GM19240 (cell line): Measurements from ENCODE around the gene TMPRSS3.
"Not testable (repeated sequence)": the region's sequence is repeated elsewhere in the genome, so short reads cannot be mapped to it uniquely, and the experiment has no call there.

Experiments used
- DNase-seq: peaks from one replicate; pipeline ENCODE4 v3.0.0; 2011; ENCODE audit warnings: low spot score; ENCODE audit not compliant: insufficient read length

Gene TMPRSS3

DNA sequence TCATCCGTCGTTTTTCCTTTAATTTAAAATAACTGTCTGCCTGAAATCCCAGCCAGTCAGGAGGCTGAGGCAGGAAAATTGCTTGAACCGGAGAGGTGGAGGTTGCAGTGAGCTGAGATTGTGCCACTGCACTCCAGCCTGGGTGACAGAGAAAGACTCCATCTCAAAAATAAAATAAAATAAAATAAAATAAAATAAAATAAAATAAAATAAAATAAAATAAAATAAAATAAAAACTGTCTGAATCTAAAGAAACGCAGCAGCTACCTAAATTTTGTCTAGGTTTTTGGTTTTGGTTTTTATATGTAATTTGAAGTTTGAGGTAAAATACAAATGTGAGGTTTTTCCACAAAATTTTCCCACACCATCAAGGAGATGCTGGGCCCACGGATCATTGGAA is 12.9 kb upstream of the TMPRSS3 start:
- not testable (repeated sequence) for DNase-seq

DNA sequence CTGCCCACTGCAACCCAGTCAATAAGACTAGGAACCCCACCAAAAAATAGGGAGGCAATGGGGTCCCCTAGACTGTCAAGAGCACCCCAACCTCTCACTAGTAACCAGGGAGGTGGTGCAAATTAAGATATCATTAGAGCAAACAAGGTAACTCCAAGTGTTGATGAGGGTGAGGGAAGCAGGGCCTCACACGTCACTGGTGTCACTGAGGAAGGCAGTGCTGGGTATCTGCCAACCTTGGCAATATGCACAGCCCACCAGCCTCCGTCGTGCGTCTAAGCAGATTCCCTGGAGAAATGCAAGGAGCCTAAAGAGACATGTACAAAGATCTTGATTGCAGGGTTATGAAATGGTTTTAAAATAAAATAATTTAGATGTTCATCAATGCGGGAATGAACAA is 11.6 kb upstream of the TMPRSS3 start:
- DNase-seq, result no peak

DNA sequence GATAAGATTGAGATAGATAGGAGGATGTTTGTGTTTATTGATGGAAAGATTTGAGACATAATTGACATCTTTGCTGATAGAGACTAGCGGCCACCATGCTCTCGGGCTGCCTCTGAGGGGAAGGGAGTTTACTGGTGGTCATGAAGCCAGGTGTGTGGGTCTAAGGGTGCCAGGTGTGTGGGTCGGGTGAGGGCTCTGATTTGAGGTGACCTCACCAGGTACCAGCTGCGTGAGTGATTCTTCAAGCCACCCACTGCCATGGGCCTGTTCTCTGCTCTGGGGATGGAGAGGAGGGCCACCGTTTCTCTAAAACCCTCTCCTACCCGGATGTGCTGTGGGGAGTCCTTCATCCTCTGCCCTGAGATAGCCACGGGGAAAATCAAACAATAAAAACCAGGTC is 11.0 kb upstream of the TMPRSS3 start:
- no peak for DNase-seq

DNA sequence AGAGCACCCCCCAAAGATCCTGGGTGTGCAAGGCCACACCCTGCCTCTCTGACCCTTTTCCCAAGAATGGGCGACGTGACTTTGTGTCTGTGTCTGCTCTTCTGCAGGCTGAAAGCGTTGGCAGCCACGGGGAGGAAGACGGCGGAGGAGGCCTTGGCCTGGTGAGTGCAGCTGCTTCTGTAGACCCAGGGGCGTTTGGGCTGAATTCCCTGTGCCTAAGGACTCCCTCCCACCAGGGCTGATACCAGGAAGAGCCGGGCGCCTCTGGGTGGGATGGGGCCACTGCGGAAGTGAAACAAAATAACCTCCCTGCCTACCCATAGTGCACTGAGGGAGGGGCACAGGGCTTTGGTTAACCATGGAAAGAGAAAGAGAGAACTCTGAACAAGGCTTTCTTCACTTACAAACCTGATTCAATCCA is 10.4 kb upstream of the TMPRSS3 start:
- DNase-seq, result no peak

DNA sequence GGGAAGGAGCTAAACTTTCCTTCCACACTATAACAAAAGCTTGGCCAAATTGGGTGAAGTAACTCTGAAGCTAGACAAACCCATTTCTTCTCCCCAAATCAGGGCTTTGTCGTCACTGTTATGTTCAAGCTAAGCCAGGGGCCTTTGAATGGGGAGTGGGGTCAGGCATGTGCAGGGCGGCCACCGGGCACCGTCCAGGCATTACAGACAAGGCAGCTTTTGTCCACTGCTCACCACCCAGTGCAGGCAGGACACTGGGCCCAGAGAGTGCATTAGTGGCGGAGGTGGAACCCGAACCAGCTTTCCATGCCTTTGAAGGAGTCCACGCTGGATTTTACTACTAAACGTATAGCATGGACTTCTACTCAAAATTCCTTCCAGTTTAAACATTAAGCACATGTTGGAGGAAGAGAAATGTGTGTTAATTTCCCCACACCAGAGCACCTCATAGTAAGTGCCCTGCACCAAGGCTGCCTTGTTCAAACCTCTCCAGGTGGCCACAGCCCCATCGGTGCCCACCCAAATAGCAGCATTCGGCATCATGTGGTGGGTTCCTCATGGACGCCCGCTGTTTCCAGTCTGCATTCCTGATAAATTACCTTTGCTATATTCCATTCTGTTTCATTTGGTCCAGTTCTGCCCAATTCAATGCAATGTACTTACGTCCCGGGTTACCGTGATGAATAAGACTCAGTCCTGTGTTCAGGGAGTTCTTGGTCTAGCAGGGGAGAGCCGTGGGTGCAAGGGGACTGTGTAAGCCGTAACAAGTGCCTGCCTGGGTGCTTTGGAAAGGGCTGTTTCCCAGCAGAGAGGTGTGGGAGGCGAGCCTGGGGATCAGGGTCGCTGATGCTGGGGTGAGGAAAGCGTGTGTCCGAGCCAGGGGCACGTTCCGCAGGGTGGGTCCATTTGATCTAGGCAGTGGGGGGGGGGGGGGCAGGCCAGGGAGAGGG is 9.5 kb upstream of the TMPRSS3 start:
- no peak for DNase-seq

DNA sequence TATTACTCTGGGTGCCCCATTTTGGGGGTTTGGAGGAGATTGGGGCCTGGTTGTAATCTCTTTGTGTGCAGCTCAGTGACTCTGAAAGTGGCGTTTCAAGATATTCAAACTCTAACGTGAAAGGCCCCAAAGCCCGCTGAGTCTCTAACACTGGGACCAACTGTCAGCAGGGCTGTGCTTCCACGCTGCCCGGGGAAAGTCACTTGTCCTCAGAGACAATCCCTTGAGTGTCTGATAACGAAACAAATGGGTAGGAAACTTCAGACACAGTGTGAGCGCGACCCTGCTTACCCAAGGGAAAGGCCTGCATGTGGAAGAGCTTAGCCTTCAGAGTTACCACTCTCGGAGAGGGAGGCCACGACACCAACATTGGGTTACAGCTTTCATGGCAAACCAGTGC is 8.7 kb upstream of the TMPRSS3 start:
- DNase-seq, result no peak

DNA sequence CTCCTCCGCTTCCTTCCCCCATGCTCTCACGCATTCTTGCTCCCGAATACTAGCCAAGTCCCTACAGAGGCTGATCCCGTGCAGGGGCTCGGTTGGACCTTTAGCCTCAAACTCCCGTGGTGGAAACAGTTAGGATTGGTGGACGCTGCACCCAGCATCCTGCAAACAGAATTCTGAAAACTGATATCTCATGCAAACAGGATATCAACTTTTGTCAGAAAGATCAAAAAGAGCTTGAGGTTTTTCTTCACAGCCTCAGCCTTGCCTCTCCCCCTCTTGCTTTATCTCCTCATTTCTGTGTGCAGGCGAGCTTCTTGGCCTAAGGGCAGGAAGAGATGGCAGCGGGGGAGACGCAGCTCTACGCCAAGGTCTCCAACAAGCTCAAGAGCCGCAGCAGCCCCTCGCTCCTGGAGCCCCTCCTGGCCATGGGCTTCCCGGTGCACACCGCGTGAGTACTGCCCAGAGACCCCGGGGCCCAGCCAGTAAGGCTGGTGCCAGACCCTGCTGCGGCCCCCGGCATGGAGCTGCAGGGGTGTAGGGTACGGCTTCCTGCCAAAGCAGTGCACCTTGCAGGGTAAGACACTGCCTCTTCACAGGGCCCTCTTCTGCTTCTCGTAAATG is 7.9 kb upstream of the TMPRSS3 start, which contains the start of gene UBASH3A:
TSS of gene UBASH3A (plus strand) at position 292 of the 621 bp plus-strand sequence. CDS start at position 336, 44 bp downstream.
- no peak for DNase-seq

DNA sequence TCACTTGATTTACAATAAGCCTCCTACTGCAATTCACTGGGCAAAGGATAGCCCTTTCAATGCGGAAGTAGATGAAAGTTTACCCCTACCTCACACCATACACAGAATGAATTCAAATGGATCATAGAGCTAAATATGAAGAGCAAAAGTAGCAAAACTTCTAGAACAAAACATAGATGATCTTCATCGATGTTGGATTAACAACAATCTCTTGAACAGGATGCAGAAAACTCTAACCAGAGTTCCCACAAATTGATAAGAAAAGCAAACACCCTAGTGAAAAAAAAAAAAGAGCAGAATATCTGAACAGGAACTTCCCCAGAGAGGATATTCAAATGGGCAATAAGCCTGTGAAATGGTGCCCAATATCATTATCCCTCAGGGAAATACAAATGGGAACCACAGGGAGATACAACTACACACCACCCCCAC is 6.0 kb upstream of the TMPRSS3 start:
- DNase-seq, result no peak

DNA sequence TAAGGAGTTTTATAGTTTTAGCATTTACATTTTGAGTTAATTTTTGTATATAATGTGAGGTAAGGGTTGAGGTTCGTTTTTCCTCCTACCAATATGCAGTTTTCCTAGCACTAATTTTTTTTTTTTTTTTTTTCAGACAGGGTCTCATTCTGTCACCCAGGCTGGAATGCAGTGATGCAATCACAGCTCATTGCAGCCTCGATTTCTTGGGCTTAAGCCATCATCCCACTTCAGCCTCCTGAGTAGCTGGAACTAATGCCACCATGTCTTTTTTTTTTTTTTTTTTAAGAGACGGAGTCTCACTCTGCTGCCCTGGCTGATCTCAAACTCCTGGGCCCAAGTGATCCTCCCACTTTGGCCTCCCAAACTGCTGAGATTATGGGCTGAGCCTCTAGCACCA is 5.3 kb upstream of the TMPRSS3 start:
- no peak for DNase-seq

DNA sequence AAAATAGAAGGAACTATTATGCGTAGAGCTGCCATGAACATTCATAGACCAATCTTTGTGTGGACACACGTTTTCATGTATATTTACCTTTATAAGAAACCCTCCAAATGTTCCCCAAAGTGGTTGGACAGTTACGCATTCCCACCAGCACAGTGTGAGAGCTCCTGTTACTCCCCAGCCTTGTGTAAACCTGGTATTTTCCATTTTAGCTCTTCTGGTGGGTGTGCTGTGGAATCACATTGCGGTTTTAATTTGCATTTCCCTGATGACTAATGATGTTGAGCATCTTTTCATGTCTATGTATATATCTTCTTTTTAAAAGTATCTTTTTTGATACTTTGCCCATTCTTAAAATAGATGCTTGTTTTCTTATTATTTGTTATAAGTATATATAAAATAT is 4.7 kb upstream of the TMPRSS3 start:
- DNase-seq, result no peak

DNA sequence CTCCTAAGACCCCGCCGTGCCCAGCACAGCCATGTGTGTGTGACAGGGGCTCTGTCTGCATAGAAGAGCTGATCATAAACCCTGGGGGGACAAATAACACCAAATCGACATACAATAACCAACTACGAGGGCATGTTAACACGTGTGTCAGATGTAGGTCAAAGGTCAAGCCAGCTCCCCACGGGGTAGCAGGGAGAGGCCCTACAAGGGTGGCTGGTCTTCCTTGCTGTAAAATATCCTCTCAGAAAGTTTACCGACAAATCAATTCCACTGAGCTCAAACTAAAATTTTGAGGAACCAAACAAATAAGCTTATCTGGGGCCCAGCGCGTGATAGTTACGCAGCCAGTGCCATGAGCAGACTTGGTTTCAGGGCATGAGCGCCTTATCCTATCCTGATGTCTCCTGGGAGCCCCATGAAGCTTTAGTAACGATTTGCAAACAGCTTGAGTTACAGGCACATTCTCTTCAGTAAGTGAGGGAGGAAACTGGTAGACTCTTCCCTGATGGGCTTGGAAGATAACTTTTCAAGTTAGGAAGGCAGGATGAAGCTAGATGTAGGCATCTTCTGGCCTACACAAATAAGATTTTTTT is 2.7 kb upstream of the TMPRSS3 start:
- DNase-seq, result no peak

DNA sequence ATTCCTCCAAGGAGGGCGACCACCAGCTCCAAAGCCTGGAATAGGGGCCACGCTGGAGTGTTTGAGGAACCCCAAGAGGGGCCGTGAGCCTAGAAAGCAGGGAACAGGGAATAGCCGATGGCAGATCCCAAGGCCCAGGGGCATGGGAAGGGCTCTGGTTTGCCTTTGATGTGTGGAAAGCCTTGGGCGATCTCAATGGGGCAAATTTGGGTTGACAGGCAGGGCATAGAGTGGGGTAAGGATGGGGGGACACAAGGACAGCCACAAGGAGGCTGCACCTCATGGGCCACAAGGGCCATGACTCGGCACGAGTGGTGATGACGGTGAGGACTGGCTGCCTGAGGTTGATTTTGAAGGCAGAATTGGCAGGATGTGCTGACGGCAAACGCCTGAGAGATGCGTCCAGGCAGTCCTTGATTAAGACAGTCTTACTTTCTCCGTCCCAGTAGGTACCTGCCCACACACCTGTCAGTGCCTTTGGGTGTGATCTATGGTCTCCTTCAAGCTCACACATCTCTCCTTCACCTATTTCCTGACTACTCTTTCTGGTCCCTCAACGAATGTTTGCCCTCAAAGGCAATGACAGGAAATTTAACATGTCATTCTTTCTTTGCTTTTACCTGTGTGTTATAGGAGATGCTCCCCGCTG is 2.0 kb upstream of the TMPRSS3 start:
- no peak for DNase-seq

DNA sequence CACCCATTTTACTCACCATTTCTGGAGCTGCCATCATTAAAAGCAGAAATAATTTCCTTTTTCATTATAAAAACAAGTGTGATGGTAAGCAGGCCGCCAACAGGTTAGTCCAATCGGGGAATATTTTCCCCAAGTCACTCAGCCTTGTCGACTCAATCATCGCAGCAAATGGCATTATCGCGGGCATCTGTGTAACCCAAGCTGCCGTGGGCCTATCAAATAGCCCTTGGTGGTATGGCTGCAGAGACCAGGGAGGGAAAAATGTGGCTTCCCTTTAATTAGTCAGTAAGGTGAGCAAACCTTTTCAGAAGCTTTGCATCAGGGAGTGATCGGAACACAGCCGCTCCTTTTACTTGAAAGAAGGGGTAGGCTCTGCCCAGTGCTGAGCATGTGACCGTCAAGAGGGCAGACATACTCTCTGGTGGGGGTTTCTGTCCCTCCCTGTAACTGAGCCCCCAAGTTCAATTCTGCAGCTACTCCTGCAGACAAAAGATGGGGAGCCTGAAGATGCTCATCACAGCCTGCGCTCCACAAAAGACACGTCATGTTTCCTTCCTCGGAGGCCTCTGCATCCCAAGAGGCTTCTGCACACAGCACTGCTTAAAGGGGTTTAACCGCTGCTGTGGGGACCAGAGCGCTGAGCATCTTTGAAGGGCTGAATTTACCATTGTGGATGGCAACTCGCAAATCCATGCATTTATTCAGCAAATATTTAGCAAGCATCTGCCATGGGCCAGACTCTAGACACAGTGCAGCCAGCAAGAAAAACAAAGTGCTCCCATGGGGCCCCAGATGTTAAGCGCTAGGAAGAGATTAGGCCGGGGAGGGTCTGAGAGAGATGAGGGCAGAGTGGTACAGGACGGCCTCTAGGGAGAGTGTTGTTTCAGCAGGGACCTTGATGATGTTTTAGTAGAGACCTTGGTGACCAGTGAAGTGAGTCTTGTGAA is 1.2 kb upstream of the TMPRSS3 start:
- DNase-seq, result no peak

DNA sequence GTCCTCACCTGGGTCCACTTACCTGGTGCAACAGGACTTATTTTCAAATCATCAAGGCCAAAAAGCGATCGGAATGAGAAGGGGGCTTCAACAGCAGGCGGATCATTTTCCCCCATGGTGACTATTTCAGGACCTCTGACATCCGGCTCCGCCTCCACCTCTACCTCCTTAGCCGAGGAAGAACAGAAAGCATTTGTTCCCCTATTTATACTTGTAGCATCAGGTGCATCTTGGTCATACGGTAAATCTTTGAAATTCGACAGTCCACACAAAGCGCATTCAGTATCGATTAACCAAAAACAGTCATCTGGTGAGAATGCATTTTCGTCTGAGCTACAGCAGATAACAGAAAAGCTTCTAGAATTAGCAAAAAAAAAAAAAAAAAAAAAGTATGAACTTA is 550 bp downstream of the TMPRSS3 start:
- no peak for DNase-seq

DNA sequence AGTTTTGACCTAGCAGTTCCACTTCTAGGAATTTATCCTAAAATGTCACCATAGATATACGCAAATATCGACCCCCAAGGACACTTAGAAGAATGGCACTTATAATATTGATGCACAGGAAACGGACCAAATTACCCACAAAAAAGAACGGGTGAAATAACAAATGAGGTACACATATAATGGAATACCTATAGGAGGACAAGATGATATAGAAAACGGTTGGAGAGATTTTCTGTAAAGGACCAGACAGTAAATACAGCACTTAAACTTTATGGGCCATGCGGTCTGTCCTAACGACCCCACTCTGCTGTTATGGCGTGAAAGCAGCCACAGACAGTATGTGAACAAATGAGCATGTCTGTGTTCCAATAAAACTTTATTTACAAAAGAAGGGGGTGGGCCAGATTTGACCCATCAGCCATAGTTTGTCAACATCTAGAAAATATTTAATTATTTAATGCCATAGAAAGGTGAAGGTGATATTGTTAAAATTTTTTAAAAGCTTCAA is 2.4 kb downstream of the TMPRSS3 start:
- DNase-seq, result no peak

DNA sequence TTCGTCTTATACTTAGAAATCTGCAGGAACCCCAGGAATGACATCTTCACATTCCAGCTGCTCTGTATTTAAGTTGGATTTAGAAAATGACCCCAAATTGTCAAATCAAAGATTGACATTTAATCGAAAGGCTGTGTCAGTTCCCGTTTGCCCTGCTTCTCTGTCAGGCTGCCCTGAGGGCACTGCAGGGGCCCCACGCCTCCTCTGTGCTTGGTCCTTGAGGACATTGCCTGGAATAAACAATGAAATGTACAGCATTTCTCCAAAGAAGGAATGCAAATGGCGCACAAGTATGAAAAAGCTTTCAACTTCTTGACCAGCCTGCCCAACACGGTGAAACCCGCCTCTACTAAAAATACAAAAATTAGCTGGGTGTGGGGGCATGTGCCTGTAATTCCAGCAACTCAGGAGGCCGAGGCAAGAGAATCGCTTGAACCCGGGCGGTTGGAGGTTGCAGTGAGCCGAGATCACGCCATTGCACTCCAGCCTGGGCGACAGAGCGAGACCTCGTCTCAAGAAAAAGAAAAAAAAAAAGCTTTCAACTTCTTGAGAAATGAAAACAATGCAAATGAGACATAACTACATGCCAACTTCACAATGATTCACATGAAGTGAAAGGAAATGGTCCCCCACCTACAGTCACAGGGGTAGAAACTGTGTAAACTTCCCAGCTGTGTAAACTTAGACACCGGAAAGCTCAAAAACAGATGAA is 3.0 kb downstream of the TMPRSS3 start:
- DNase-seq, result peak; percentile 52

DNA sequence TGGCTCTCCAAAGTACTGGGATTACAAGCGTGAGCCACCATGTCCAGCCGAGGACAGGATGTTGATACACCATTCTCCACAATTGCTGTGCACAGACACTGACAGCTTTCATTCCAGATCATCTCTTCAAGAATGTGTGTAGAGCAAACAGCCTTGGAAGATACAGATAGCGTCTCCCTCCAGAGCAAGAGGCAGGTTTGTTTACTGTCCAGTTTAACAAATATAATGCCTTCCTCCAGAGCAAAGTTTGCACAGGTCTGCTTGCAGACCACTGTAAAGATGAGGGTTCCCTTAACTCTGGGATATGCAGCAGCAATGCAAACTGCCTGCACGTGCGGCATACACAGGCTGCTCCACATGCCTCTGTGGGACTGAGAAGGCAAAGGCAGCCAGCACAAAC is 4.6 kb downstream of the TMPRSS3 start:
- no peak for DNase-seq

DNA sequence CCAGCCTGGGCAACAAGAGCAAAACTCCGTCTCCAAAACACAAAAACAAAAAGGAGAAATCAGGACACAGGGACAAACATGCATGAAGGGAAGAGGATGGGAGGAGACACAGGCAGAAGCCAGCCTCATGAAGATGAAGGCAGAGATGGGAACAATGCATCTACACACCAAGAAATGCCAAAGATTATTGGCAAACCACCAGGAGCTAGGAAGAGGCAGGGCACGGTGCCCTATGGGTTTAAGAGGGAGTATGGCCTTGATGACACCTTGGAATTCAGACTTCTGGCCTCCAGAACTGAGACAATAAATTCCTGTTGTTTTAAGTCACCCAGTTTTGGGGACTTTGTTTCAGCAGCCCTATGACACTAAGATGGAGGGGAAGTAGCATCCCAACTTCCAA is 5.2 kb downstream of the TMPRSS3 start:
- DNase-seq, result no peak

DNA sequence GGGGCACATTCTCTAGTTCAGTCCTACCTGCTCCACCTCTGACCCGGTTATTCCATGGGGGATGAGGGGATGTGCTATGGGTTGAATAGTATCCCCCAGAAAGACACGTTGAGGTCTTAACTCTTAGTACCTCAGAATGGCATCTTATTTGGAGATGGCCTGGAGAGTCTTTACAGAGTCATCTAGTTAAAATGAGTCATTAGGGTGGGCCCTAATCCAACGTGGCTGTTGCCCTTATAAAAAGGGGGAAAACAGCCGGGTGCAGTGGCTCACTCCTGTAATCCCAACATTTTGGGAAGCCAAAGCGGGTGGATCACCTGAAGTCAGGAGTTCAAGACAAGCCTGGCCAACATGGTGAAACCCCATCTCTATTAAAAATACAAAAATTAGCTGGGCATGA is 5.7 kb downstream of the TMPRSS3 start:
- no peak for DNase-seq

DNA sequence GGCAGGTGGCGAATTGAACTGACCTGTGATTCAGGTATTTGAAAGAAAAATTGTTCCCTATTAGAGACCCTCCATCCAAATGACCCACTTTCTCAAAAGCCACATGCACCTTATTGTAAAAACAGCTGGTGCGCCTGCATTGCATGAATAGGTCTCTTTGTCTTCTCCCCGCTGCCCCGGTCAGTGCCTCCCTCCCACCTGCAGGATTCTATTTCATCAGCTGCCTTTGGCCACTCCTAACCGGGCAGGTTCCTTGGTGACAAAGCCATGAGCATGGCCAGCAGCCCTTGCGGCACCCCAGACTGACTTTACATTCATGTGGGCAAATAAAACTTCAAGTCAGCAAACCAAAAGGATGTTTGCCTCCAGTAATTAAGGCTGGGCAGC is 6.4 kb downstream of the TMPRSS3 start:
- no peak for DNase-seq
